EL (cell line): ENCODE results near the gene PRDX1.

Experiments
- DNase-seq: peaks from one replicate; pipeline ENCODE4 v3.0.0-alpha.2; 2016

Gene PRDX1

GRCh38 chr1:45521413-45522323 is at the start of gene PRDX1:
Gene PRDX1, minus strand, starts transcription at chr1:45521884. Its CDS starts 2,841 bp downstream, at chr1:45519043.
- DNase-seq, result peak; percentile 96

- no peak for DNase-seq
These were observed 48.9 kb upstream of the PRDX1 start for GRCh38 chr1:45570631-45571030.

- DNase-seq, result peak; percentile 73
These were observed 48.4 kb upstream of the PRDX1 start for GRCh38 chr1:45569962-45570581.

GRCh38 chr1:45569571-45569961 is 47.9 kb upstream of the PRDX1 start:
- no peak for DNase-seq

- no peak for DNase-seq
These were observed 46.7 kb upstream of the PRDX1 start for GRCh38 chr1:45568421-45568820.

GRCh38 chr1:45567911-45568310 is 46.2 kb upstream of the PRDX1 start:
- no peak for DNase-seq

GRCh38 chr1:45566722-45567121 is 45.0 kb upstream of the PRDX1 start:
- DNase-seq, result no peak

GRCh38 chr1:45563843-45564242 is 42.2 kb upstream of the PRDX1 start:
- DNase-seq, result no peak

GRCh38 chr1:45557422-45557944 is 35.8 kb upstream of the PRDX1 start:
- DNase-seq, result no peak

GRCh38 chr1:45554198-45554597 is 32.5 kb upstream of the PRDX1 start:
- no peak for DNase-seq

- DNase-seq, result no peak
These were observed 30.6 kb upstream of the PRDX1 start for GRCh38 chr1:45552331-45552730.

- DNase-seq, result no peak
These were observed 30.0 kb upstream of the PRDX1 start for GRCh38 chr1:45551684-45552083.

- DNase-seq, result peak; percentile 90
These were observed 29.0 kb upstream of the PRDX1 start, which contains the start of gene AKR1A1 for GRCh38 chr1:45550401-45551351. Gene AKR1A1, plus strand, starts transcription at chr1:45550826. Its CDS starts 10,969 bp downstream, at chr1:45561795.

GRCh38 chr1:45545553-45546310 is 24.0 kb upstream of the PRDX1 start:
- no peak for DNase-seq

- DNase-seq, result no peak
These were observed 23.4 kb upstream of the PRDX1 start for GRCh38 chr1:45545019-45545493.

- no peak for DNase-seq
These were observed 22.8 kb upstream of the PRDX1 start for GRCh38 chr1:45544530-45544929.

- DNase-seq, result no peak
These were observed 22.1 kb upstream of the PRDX1 start for GRCh38 chr1:45543581-45544417.

GRCh38 chr1:45542591-45542990 is 20.9 kb upstream of the PRDX1 start:
- DNase-seq, result no peak

- no peak for DNase-seq
These were observed 19.5 kb upstream of the PRDX1 start for GRCh38 chr1:45541193-45541592.

GRCh38 chr1:45536886-45537285 is 15.2 kb upstream of the PRDX1 start:
- DNase-seq, result no peak
